Measurements from ENCODE around the gene BTBD1.

GRCh38 chr15:83112956-83113299, 45.9 kb upstream of the BTBD1 start:
- TF ChIP-seq CTCF (IDR thresholded peaks at IDR 0.05; ENCODE audit: borderline replicate concordance, extremely low read depth, low read length, poor library complexity, severe bottlenecking) (no peak), EZH2 (IDR thresholded peaks at IDR 0.05; ENCODE audit: borderline replicate concordance, low read depth, low read length, severe bottlenecking) (no peak)
